BE2C (cell line): ENCODE results near the gene NLRP9.
A peak's percentile ranks its signal among the peaks of the same experiment; 100 is the strongest.

Experiments
- DNase-seq: peaks from one replicate; pipeline ENCODE4 v3.0.0-alpha.2; 2020
- H3K27me3 ChIP-seq: fragments of 250-450 bp; sonication (Bioruptor Pico); 2 replicates; pipeline ENCODE4 v1.5.1; 2020; ENCODE audit warnings: mild to moderate bottlenecking
- H3K36me3 ChIP-seq: fragments of 250-450 bp; sonication (Bioruptor Pico); 2 replicates; pipeline ENCODE4 v1.5.1; 2020; ENCODE audit warnings: mild to moderate bottlenecking
- H3K4me1 ChIP-seq: fragments of 250-450 bp; sonication (Bioruptor Pico); 2 replicates; pipeline ENCODE4 v1.5.1; 2020
- H3K4me3 ChIP-seq: 2 replicates; pipeline ENCODE4 v1.5.1; 2011; ENCODE audit warnings: low read depth, low read length
- H3K9me3 ChIP-seq: fragments of 250-450 bp; sonication (Bioruptor Pico); 2 replicates; pipeline ENCODE4 v1.5.1; 2020
- TF ChIP-seq, protein P1 (sequence below): IDR thresholded peaks from 2 replicates; pipeline ENCODE4 v1.5.1; 2012; ENCODE audit warnings: mild to moderate bottlenecking, low read depth, low read length

NLRP9 gene

DNA sequence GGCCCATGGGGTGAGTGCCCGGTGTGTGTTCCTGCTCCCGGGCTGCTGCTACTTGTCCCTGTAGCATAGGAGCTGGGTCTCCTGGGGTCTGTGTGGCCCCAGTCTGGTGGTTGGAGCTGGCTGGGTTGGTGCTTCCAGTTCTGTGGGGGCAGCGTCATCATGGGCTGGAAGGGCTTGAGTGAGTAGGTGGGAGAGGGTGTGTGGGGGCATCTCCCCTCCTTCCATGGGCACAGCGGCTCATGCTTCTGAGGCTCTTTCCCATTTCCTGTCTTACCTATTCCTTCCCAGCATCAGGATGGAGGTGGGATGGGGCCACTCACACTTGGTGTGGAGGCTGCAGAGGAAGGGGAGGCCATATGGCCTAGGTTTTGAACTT, 71.2 kb downstream of the NLRP9 start:
- H3K36me3 ChIP-seq = peaks cover 84% of the 10 kb centered on the region

DNA sequence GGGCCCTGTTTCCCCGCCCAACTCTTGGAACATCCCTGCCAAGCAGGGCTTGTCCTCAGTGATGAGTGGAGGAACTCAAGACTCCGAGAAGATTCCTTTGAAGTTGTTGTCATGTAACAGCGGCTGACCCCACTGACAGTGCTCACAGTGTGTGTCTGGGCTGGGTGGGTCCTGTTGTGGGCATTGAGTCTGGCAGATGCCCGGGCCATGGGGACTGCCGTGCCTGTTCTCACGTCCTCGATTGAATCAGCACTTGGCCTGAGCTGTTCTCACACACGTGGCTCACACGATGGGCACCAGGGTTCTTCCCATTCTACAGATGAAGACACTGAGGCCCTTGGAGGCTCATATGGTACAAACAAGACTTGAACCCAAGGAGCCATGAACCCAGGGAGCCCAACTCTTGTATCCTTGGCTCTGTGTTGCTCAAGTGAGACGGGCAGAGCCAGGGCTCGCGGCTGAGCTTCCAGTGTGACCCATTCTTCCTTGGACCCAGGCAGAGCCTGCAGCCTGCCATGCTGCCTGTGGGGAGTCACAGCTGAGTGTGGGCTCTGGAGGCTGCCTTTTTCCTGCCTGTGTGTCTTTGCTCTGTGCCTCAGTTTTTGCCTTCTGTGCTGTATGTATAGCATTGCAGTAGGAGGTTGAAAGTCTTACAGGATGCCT, 71.7 kb downstream of the NLRP9 start:
- Histone ChIP-seq H3K36me3 (peaks cover 88% of the 10 kb centered on the region), H3K4me3 (no peak overlapping the region), H3K9me3 (no peaks in the 10 kb centered on the region), H3K4me1 (no peaks in the 10 kb centered on the region; the same call in 1 of the 2 replicates), H3K27me3 (no peaks in the 10 kb centered on the region)
- no peak for DNase-seq
- TF ChIP-seq, protein P1, sequence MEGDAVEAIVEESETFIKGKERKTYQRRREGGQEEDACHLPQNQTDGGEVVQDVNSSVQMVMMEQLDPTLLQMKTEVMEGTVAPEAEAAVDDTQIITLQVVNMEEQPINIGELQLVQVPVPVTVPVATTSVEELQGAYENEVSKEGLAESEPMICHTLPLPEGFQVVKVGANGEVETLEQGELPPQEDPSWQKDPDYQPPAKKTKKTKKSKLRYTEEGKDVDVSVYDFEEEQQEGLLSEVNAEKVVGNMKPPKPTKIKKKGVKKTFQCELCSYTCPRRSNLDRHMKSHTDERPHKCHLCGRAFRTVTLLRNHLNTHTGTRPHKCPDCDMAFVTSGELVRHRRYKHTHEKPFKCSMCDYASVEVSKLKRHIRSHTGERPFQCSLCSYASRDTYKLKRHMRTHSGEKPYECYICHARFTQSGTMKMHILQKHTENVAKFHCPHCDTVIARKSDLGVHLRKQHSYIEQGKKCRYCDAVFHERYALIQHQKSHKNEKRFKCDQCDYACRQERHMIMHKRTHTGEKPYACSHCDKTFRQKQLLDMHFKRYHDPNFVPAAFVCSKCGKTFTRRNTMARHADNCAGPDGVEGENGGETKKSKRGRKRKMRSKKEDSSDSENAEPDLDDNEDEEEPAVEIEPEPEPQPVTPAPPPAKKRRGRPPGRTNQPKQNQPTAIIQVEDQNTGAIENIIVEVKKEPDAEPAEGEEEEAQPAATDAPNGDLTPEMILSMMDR = no peak

More for the DNA sequence above, 71.2 kb downstream of the NLRP9 start:
- no peak for DNase-seq
- Histone ChIP-seq H3K4me3 (no peak overlapping the region), H3K9me3 (no peaks in the 10 kb centered on the region), H3K27me3 (no peaks in the 10 kb centered on the region), H3K4me1 (no peaks in the 10 kb centered on the region; the same call in 1 of the 2 replicates)
- TF ChIP-seq, protein P1 = no peak

DNA sequence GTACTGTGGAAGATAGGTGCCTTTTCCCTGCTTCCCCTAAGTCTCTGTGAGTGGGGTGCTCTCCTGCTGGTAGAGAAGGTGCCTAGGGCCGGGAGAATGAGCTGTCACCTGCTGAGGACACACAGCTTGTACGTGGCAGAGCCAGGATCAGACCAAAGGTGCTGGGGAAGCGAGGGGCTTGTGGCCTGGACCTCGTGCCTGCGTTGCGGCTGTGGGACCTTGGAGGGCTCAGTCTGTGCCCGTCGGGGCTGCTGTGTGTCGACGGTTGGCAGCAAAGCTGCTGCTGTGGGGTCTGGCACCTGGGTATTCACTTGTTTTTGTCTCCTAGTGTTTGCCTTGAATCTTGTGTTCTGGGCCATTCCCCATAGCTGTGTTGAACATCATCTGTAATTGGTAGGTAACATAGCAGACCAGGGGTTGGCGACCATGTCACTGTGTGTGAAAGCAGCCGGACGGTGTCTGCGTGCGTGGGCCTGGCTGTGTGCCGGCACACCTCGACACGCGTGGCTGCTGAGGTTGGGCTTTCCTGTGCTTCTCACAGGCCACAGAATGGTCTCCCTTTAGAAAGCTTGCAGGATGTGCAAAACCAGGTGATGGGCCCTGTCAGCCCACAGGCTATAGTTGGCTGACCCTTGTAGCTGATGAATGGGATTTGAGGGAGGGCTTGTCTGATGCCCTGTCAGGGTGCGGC, 74.2 kb downstream of the NLRP9 start:
- TF ChIP-seq, protein P1 = no peak
- no peak overlapping the region for H3K4me3 ChIP-seq
- no peak for DNase-seq
- H3K36me3 ChIP-seq = peaks cover 93% of the 10 kb centered on the region
- no peaks in the 10 kb centered on the region for H3K4me1 ChIP-seq
- no peaks in the 10 kb centered on the region for H3K27me3 ChIP-seq
- no peaks in the 10 kb centered on the region for H3K9me3 ChIP-seq

DNA sequence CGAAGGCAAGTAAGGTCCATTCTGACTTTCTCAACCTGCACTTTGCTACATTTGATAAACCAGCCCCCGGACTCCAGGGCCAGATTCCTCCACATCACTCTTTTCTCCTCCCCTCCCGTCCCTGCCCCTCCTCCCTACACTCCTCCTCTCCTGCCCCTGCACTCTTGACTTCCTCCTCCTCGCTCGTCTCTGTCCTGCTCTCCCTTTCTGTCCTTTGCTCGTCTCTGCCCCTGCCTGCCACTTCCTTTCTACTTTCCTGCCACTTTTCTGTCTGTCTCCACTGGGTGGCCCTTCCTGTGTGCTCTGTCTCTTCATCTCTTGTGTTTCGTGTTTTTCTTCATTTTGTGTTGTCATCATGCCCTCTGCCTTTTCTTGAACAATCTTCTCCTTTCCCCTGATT, 76.4 kb downstream of the NLRP9 start:
- Histone ChIP-seq H3K4me3 (no peak overlapping the region), H3K9me3 (no peaks in the 10 kb centered on the region), H3K36me3 (peaks cover 89% of the 10 kb centered on the region), H3K27me3 (no peaks in the 10 kb centered on the region), H3K4me1 (no peaks in the 10 kb centered on the region)
- TF ChIP-seq, protein P1 = no peak
- no peak for DNase-seq

DNA sequence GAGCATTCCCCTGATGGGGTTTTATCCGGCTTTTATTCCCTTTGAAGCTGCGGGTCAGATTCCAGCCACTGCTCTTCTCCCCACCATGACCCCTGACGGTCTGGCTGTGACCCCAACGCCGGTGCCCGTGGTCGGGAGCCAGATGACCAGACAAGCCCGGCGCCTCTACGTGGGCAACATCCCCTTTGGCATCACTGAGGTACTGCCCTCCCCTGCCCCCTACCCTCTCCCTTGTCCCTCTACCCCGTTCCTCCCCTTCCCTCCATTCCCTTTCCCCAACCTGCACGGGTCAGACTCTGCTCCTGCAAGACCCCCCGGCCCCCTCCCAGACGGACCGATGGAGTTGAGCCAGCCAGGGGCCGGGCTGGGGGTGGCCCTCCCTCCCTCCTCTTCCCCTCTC, 77.2 kb downstream of the NLRP9 start:
- Histone ChIP-seq H3K36me3 (peaks cover 89% of the 10 kb centered on the region), H3K27me3 (no peaks in the 10 kb centered on the region), H3K4me1 (no peaks in the 10 kb centered on the region), H3K9me3 (no peaks in the 10 kb centered on the region), H3K4me3 (no peak overlapping the region)
- peak; percentile 11 for DNase-seq
- TF ChIP-seq, protein P1 = no peak

DNA sequence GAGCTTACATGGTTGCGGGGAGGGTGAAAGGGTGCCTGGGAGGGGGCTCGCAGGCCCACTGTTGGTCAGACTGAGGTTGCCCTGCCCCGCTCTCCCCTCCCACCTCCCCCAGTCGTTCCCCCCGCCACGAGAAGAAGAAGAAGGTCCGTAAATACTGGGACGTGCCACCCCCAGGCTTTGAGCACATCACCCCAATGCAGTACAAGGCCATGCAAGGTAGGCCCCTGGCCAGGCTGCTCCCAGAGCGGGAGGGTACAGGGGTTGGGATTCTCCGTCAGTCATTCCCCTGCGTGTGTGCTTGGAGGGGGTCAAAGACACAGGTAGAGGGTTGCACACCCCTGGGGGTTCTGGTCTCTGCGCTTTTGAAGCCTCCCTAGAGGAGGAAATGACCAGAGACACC, 77.8 kb downstream of the NLRP9 start:
- H3K36me3 ChIP-seq = peaks cover 89% of the 10 kb centered on the region
- TF ChIP-seq, protein P1 = no peak

More for the DNA sequence above, 77.8 kb downstream of the NLRP9 start:
- Histone ChIP-seq H3K4me3 (no peak overlapping the region), H3K27me3 (no peaks in the 10 kb centered on the region), H3K4me1 (no peaks in the 10 kb centered on the region), H3K9me3 (no peaks in the 10 kb centered on the region)
- no peak for DNase-seq
